Measurements from ENCODE around the gene LSAMP.

Gene LSAMP

DNA sequence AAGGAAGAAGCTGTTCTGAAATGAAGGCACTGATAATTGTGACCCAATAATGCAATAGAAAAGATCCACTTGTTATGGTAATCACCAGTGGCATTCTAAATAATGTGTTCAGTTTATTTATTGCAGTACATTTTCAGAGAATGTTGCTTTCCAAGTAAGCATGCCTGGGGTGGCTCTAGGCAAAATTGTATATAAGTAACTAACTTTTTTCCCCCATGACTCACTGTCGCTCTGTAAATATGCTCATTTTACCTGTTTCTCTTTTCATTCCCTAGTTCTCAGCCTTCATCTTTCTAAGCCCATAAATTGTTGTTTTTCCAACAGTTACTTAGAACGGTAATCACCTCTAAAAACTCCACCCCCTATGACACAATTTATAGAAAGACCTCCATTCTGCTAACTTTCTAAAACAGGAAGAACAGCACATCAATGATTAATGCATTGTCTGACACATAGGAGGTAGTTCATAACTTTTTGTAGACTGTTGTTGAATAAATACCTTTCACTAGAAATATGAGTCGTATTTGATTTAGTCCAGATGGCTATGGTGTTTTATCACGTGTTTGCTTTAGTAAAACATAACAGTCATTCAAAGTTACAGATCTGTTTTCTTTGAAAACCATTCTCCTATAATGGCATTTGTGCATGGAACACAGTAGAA, 143.1 kb downstream of the LSAMP start:
- no peak overlapping the region for H4K12ac ChIP-seq (ENCODE audit: low read depth, low read length)
- no peak overlapping the region for H2BK5ac ChIP-seq (ENCODE audit: low read depth, low read length, poor library complexity)
- no peak overlapping the region for H3K9ac ChIP-seq (ENCODE audit: low read length)
- no peak overlapping the region for H3K27ac ChIP-seq (ENCODE audit: low read depth, low read length)
- no peak overlapping the region for H2BK12ac ChIP-seq (ENCODE audit: low read length)
- no peaks in the 10 kb centered on the region for H3K36me3 ChIP-seq (ENCODE audit: control insufficient read depth in 1 of 2, insufficient read depth in 2 of 2, low read length in 2 of 2)
- H2AK5ac ChIP-seq (ENCODE audit: low read length), result no peak overlapping the region
- DNase-seq, result no peak
- H3K4me1 ChIP-seq (ENCODE audit: control insufficient read depth in 1 of 2, insufficient read depth in 2 of 2, low read length in 2 of 2), result no peaks in the 10 kb centered on the region
- WGBS (ENCODE audit: extremely low coverage, insufficient coverage, insufficient read length), result no CpG with 5 or more reads among the region's 4 CpGs
- H3K9me3 ChIP-seq (ENCODE audit: insufficient read depth, low read depth, low read length), result no peaks in the 10 kb centered on the region
- no peak overlapping the region for H3K18ac ChIP-seq (ENCODE audit: low read length)
- no peak overlapping the region for H3K4me2 ChIP-seq (ENCODE audit: low read length)
- H3K79me2 ChIP-seq (ENCODE audit: control insufficient read depth, insufficient read depth, low read length, poor library complexity), result no peaks in the 10 kb centered on the region
- no peak overlapping the region for H3K14ac ChIP-seq (ENCODE audit: low read length)
- H3K27me3 ChIP-seq (ENCODE audit: insufficient read depth, low read length), result no peaks in the 10 kb centered on the region
- no peak overlapping the region for H3K4ac ChIP-seq (ENCODE audit: low read depth, low read length)
- no peak overlapping the region for H2BK120ac ChIP-seq (ENCODE audit: insufficient read depth, low read length, poor library complexity)
- H4K8ac ChIP-seq (ENCODE audit: low read depth, low read length), result no peak overlapping the region
- H4K91ac ChIP-seq (ENCODE audit: low read depth, low read length), result no peak overlapping the region
- H3K79me1 ChIP-seq (ENCODE audit: low read length), result no peaks in the 10 kb centered on the region
- H3K23ac ChIP-seq (ENCODE audit: low read length), result no peak overlapping the region
- no peak overlapping the region for H3K4me3 ChIP-seq (ENCODE audit: low read depth, low read length)
- no peak overlapping the region for H2AFZ ChIP-seq (ENCODE audit: insufficient read depth, low read length, poor library complexity)

GRCh38 chr3:116301422-116301821, 143.9 kb downstream of the LSAMP start:
- Histone ChIP-seq H3K4me2 (ENCODE audit: low read length) (no peak overlapping the region), H3K23ac (ENCODE audit: low read length) (no peak overlapping the region), H2BK120ac (ENCODE audit: insufficient read depth, low read length, poor library complexity) (no peak overlapping the region), H4K8ac (ENCODE audit: low read depth, low read length) (no peak overlapping the region), H4K91ac (ENCODE audit: low read depth, low read length) (no peak overlapping the region), H3K18ac (ENCODE audit: low read length) (no peak overlapping the region), H3K27ac (ENCODE audit: low read depth, low read length) (no peak overlapping the region), H3K9ac (ENCODE audit: low read length) (no peak overlapping the region), H2AFZ (ENCODE audit: insufficient read depth, low read length, poor library complexity) (no peak overlapping the region), H3K9me3 (ENCODE audit: insufficient read depth, low read depth, low read length) (no peaks in the 10 kb centered on the region), H3K79me2 (ENCODE audit: control insufficient read depth, insufficient read depth, low read length, poor library complexity) (no peaks in the 10 kb centered on the region), H3K14ac (ENCODE audit: low read length) (no peak overlapping the region), H3K36me3 (ENCODE audit: control insufficient read depth in 1 of 2, insufficient read depth in 2 of 2, low read length in 2 of 2) (no peaks in the 10 kb centered on the region), H2BK12ac (ENCODE audit: low read length) (no peak overlapping the region), H3K79me1 (ENCODE audit: low read length) (no peaks in the 10 kb centered on the region), H3K4me3 (ENCODE audit: low read depth, low read length) (no peak overlapping the region), H3K4ac (ENCODE audit: low read depth, low read length) (no peak overlapping the region), H3K27me3 (ENCODE audit: insufficient read depth, low read length) (no peaks in the 10 kb centered on the region), H3K4me1 (ENCODE audit: control insufficient read depth in 1 of 2, insufficient read depth in 2 of 2, low read length in 2 of 2) (no peaks in the 10 kb centered on the region), H2BK5ac (ENCODE audit: low read depth, low read length, poor library complexity) (no peak overlapping the region), H2AK5ac (ENCODE audit: low read length) (no peak overlapping the region), H4K12ac (ENCODE audit: low read depth, low read length) (no peak overlapping the region)
- WGBS (ENCODE audit: extremely low coverage, insufficient coverage, insufficient read length), result no CpG with 5 or more reads among the region's 1 CpG
- DNase-seq, result no peak

GRCh38 chr3:116300226-116300625, 145.1 kb downstream of the LSAMP start:
- WGBS (ENCODE audit: extremely low coverage, insufficient coverage, insufficient read length), result no CpG with 5 or more reads among the region's 5 CpGs
- Histone ChIP-seq H3K9me3 (ENCODE audit: insufficient read depth, low read depth, low read length) (no peaks in the 10 kb centered on the region), H3K4me1 (ENCODE audit: control insufficient read depth in 1 of 2, insufficient read depth in 2 of 2, low read length in 2 of 2) (no peaks in the 10 kb centered on the region), H3K23ac (ENCODE audit: low read length) (no peak overlapping the region), H2AK5ac (ENCODE audit: low read length) (no peak overlapping the region), H2AFZ (ENCODE audit: insufficient read depth, low read length, poor library complexity) (no peak overlapping the region), H3K27me3 (ENCODE audit: insufficient read depth, low read length) (no peaks in the 10 kb centered on the region), H3K79me1 (ENCODE audit: low read length) (no peaks in the 10 kb centered on the region), H3K27ac (ENCODE audit: low read depth, low read length) (no peak overlapping the region), H3K4me3 (ENCODE audit: low read depth, low read length) (no peak overlapping the region), H2BK120ac (ENCODE audit: insufficient read depth, low read length, poor library complexity) (no peak overlapping the region), H3K79me2 (ENCODE audit: control insufficient read depth, insufficient read depth, low read length, poor library complexity) (no peaks in the 10 kb centered on the region), H2BK5ac (ENCODE audit: low read depth, low read length, poor library complexity) (no peak overlapping the region), H3K4me2 (ENCODE audit: low read length) (no peak overlapping the region), H3K9ac (ENCODE audit: low read length) (no peak overlapping the region), H4K8ac (ENCODE audit: low read depth, low read length) (no peak overlapping the region), H3K18ac (ENCODE audit: low read length) (no peak overlapping the region), H3K14ac (ENCODE audit: low read length) (no peak overlapping the region), H2BK12ac (ENCODE audit: low read length) (no peak overlapping the region), H3K36me3 (ENCODE audit: control insufficient read depth in 1 of 2, insufficient read depth in 2 of 2, low read length in 2 of 2) (no peaks in the 10 kb centered on the region), H3K4ac (ENCODE audit: low read depth, low read length) (no peak overlapping the region), H4K91ac (ENCODE audit: low read depth, low read length) (no peak overlapping the region), H4K12ac (ENCODE audit: low read depth, low read length) (no peak overlapping the region)
- DNase-seq, result no peak

- no peaks in the 10 kb centered on the region for H3K79me2 ChIP-seq (ENCODE audit: control insufficient read depth, insufficient read depth, low read length, poor library complexity)
- H2BK5ac ChIP-seq (ENCODE audit: low read depth, low read length, poor library complexity), result no peak overlapping the region
- H4K12ac ChIP-seq (ENCODE audit: low read depth, low read length), result no peak overlapping the region
- H3K14ac ChIP-seq (ENCODE audit: low read length), result no peak overlapping the region
- H3K79me1 ChIP-seq (ENCODE audit: low read length), result no peaks in the 10 kb centered on the region
- H3K4me3 ChIP-seq (ENCODE audit: low read depth, low read length), result no peak overlapping the region
- H3K27me3 ChIP-seq (ENCODE audit: insufficient read depth, low read length), result no peaks in the 10 kb centered on the region
- no peak overlapping the region for H3K4me2 ChIP-seq (ENCODE audit: low read length)
- H4K8ac ChIP-seq (ENCODE audit: low read depth, low read length), result no peak overlapping the region
- H3K23ac ChIP-seq (ENCODE audit: low read length), result no peak overlapping the region
- H3K18ac ChIP-seq (ENCODE audit: low read length), result no peak overlapping the region
- H3K4ac ChIP-seq (ENCODE audit: low read depth, low read length), result no peak overlapping the region
- no peak overlapping the region for H3K27ac ChIP-seq (ENCODE audit: low read depth, low read length)
- H2BK12ac ChIP-seq (ENCODE audit: low read length), result no peak overlapping the region
- H3K36me3 ChIP-seq (ENCODE audit: control insufficient read depth in 1 of 2, insufficient read depth in 2 of 2, low read length in 2 of 2), result no peaks in the 10 kb centered on the region
- WGBS (ENCODE audit: extremely low coverage, insufficient coverage, insufficient read length), result no CpG with 5 or more reads among the region's 3 CpGs
- H3K4me1 ChIP-seq (ENCODE audit: control insufficient read depth in 1 of 2, insufficient read depth in 2 of 2, low read length in 2 of 2), result no peaks in the 10 kb centered on the region
- no peak overlapping the region for H2AFZ ChIP-seq (ENCODE audit: insufficient read depth, low read length, poor library complexity)
- no peak for DNase-seq
- no peak overlapping the region for H3K9ac ChIP-seq (ENCODE audit: low read length)
- H3K9me3 ChIP-seq (ENCODE audit: insufficient read depth, low read depth, low read length), result no peaks in the 10 kb centered on the region
- no peak overlapping the region for H2BK120ac ChIP-seq (ENCODE audit: insufficient read depth, low read length, poor library complexity)
- no peak overlapping the region for H4K91ac ChIP-seq (ENCODE audit: low read depth, low read length)
- no peak overlapping the region for H2AK5ac ChIP-seq (ENCODE audit: low read length)
Observed at GRCh38 chr3:116299646-116300081, 145.6 kb downstream of the LSAMP start.

Data from trophoblast cell (in vitro differentiated cells and primary cell).